ENCODE results near the gene ABCB1. TPM values are rescaled to one million over a fixed set of nuclear protein-coding genes. Genes with fewer than 3 reads are reported as not detected.
A peak's percentile ranks its signal among the peaks of the same experiment; 100 is the strongest.

The ABCB1 gene
- total RNA-seq, 1 experiment from 2014 or later = 4.5 TPM

- no peak for DNase-seq (ENCODE audit: extremely low read depth, low read depth)
These were observed 83.4 kb downstream of the ABCB1 start for GRCh38 chr7:87517136-87517815.

DNA sequence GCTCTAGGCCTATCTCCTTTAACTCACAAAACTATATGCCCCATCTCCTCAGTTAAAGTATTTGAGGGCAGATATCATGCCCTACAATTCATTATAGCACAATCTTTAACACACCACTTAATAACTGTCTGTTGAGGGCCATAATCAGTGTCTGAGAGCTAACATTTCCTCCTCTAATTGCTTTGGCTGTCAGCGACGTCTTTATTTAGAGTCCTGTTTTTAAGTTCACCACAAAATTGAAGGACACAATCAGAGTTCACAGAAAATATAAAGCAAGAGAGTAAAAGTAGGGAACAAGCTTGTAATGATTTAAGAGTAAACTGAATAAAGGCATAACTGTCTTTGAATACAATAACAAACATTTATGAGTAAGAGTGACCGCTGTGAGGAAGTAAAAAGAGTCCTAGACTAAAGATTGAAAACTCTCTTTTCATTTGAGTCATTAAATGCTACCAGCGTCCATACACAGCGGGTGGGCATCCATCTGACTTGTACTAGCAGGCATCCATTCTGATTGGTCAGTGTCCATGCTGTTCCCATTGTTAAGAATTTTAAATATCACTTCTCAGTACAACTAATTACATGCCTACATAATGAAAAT lies 86.8 kb downstream of the ABCB1 start:
- no peak for DNase-seq (ENCODE audit: extremely low read depth, low read depth)

DNA sequence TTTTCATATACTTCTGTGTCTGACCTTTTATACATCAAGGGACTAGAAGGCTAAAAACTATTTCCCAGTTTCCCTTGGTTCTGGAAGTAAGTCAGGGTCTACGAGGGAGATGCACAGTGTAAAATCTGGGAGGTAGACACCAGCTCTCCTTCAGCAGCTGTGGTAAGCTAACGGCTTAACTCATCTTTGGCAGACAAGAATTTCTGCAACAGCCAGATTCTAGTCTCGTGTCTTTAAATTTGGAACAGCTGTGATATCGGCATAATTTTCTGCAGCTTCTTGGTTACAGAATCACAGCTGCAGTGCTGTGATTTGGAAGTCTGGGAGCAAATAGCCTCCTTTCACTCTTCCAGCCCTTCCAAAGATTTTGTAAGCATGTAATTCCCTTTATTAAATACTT lies 87.8 kb downstream of the ABCB1 start:
- DNase-seq (ENCODE audit: extremely low read depth, low read depth) = no peak

- no peak for DNase-seq (ENCODE audit: extremely low read depth, low read depth)
These were observed 89.2 kb downstream of the ABCB1 start for GRCh38 chr7:87511510-87511909.

GRCh38 chr7:87510411-87510875 lies 90.2 kb downstream of the ABCB1 start:
- DNase-seq (ENCODE audit: extremely low read depth, low read depth) = no peak

GRCh38 chr7:87507446-87507845 lies 93.2 kb downstream of the ABCB1 start:
- no peak for DNase-seq (ENCODE audit: extremely low read depth, low read depth)

- DNase-seq (ENCODE audit: extremely low read depth, low read depth) = peak; percentile 36
These were observed 94.2 kb downstream of the ABCB1 start for GRCh38 chr7:87506246-87507180.

DNA sequence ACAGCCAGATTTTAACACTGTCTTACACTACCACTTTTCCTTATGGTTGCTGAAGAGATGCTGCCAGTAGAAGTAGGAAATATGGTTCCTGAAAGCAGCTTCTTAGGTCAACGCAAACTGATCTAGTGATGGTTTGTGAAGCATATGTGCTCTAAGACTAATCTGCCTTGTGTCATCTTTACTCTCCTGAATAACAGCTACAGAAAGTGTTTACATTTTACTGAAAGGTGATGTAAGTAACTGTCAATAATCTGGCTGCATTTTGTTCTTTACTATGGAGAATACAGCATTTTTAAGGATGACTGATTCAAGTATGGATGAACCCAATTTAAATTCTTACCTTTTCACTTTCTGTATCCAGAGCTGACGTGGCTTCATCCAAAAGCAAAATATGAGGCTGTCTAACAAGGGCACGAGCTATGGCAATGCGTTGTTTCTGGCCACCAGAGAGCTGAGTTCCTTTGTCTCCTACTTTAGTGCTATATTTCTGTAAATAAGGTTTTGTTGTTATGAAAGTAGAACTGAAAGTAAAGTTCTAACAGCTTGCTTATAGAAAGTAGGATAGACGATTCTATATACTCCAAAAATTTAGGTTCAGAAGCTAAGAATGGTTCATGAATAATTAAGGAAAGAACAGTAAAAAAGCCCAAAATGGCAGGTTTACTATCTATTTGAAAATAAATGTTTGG lies 95.0 kb downstream of the ABCB1 start:
- DNase-seq (ENCODE audit: extremely low read depth, low read depth) = no peak

DNA sequence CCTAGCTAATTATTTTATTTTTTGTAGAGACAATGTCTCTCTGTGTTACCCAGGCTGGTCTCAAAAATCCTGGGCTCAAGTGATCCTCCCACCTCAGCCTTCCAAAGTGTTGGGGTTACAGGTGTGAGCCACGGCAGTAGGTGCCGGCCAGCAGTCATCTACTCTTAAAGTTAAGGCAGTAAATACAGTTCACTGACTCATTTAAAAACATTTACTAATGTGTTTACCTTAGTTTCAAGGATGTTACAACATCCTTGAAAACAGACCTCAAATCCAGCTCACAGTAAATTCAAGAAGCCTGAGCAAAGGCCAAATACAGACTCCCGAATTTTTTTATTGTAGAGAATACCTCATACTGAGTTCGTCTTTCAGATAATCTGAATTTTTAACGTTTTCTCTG lies 95.6 kb downstream of the ABCB1 start:
- no peak for DNase-seq (ENCODE audit: extremely low read depth, low read depth)

DNA sequence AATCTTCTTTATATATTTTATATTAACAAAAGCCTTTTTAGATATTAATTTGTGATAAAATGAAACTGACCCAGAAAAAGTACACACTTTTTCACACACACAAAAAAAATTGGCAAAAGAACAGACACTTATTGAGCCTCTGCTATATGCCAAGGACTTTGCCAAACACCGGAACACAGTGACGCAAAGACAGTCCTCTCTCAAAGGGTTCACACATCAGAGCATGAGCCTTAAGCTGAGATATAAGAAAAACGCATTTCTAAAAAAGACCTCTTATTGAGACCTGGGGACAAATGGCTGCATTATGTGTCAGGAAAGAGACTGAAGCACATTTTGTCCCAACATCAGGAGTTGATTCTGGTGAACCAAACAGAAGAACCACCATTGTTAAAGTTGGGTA lies 101.2 kb downstream of the ABCB1 start:
- no peak for DNase-seq (ENCODE audit: extremely low read depth, low read depth)

GRCh38 chr7:87498893-87499292 lies 101.8 kb downstream of the ABCB1 start:
- DNase-seq (ENCODE audit: extremely low read depth, low read depth) = no peak

DNA sequence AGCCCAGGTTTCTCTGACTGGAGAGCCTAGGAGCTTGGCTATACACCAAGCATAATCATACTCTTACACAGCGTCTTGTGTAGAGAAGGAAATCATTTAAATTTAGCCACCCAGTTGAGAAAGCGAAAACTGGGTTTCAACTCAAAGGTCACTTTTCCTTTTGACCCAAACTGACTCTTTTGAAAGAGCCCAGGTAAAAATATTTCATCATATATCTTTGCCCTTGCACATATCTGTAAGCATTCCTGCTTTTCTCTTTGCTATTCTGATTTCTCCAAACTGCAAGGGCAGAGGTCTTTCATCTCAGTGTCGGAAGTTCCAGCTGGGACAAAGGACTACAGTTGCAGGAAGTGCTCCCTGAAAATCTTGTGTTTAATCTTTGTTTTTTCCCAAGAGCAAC lies 103.2 kb downstream of the ABCB1 start:
- no peak for DNase-seq (ENCODE audit: extremely low read depth, low read depth)

- DNase-seq (ENCODE audit: extremely low read depth, low read depth) = no peak
These were observed 105.3 kb downstream of the ABCB1 start for GRCh38 chr7:87495366-87495765.

DNA sequence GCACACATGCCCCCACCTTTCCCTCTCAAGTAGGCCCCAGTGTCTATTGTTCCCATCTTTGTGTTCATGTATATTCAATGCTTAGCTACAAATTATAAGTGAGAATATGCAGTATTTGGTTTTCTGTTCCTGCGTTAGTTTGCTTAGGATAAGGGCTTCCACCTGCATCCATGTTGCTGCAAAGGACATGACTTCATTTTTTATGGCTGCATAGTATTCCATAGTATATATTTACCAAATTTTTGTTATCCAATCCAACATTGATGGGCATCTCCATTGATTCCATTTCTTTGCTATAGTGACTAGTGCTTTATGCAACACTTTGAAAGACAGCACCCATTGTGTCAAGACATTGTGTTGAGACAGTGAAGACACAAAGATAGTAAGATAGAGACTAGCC lies 106.2 kb downstream of the ABCB1 start:
- no peak for DNase-seq (ENCODE audit: extremely low read depth, low read depth)

DNA sequence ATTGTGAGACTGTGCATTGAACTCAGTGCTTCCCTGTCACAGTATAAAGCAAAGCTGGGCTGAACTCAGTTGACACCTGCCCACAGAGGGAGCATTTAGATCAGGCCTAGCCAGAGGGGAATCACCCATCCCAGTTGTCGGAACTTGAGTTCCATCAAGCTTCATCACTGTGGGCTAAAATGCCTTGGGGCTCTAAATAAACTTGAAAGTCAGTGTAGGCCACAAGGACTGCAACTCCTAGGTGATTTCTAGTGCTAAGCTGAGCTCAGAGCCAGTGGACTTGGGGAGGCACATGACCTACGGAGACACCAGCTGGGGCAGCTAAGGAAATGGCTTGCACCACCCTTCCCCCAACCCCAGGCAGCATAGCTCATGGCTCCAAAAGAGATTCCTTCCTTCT lies 117.6 kb downstream of the ABCB1 start:
- DNase-seq (ENCODE audit: extremely low read depth, low read depth) = no peak

- DNase-seq (ENCODE audit: extremely low read depth, low read depth) = no peak
These were observed 118.6 kb downstream of the ABCB1 start for GRCh38 chr7:87482115-87482514.

GRCh38 chr7:87480386-87480785 lies 120.3 kb downstream of the ABCB1 start:
- DNase-seq (ENCODE audit: extremely low read depth, low read depth) = no peak

- DNase-seq (ENCODE audit: extremely low read depth, low read depth) = no peak
These were observed 120.7 kb downstream of the ABCB1 start for GRCh38 chr7:87479951-87480350.

- DNase-seq (ENCODE audit: extremely low read depth, low read depth) = no peak
These were observed 124.5 kb downstream of the ABCB1 start for GRCh38 chr7:87476179-87476557.

DNA sequence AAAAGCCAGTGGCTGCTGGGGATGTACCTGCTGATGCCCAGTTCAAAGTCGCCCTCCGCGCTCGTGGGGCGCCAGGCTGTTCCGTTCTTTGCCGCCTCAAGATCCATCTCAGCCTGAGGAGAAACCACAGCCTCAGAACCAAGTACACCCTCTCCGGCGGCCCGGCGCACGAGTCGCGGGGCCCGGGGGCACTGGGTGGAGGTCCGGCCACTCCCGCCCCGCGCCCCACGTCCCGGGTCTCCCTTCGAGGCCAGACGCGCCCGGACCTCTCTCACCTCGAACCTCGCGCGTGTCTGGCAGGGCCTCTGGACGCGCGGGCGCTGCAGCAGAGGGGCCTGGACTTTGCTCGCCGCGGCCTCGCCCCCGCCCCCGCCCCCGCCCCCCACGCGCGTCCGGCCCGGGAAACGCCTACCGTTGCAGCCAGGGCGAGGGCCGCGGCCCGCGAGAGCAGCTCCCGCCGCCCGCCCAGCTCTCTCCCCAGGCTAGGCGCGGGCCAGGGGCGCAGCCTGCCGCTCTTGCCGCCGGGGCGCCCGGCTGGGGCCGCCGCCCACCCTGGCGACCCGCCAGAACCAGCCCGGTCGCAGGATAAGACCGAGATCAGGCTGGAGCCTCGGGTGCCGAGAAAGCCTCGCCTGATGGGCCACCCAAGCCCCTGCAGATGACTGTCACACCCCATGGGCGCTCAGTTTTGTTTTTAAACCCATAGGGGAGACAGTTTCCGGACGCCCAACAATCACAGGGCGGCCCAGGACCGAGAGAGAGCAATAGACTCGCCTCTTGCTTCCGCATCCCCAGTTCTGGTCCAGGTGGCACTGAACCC lies 125.1 kb downstream of the ABCB1 start, which contains the start of gene ABCB4:
ABCB4 (minus strand) TSS at position 322 of the 820 bp plus-strand sequence; CDS start at position 107, 215 bp downstream.
- no peak for DNase-seq (ENCODE audit: extremely low read depth, low read depth)
